Psoas muscle (tissue), 8 donors: Measurements from ENCODE around the gene VWA7. TPM values are rescaled to one million over a fixed set of nuclear protein-coding genes. Genes with fewer than 3 reads are reported as not detected.

ENCODE experiments used
- ATAC-seq, 4 donors: fragments of 200-7000 bp; cut with Tn5 transposase; one replicate each; pipeline ENCODE4 v1.9.1; 2020; ENCODE audit warnings: moderate library complexity in 3 of 4, mild to moderate bottlenecking in 2 of 4
- DNase-seq, 2 donors: peaks; one replicate each; pipeline ENCODE4 v3.0.0-alpha.2; 2020
- H3K27ac ChIP-seq: fragments of 200-600 bp; one replicate; pipeline ENCODE4 v1.8.0; 2022
- H3K27me3 ChIP-seq, 3 donors: fragments of 200-600 bp in 1 of 3; one replicate each; pipeline versions ENCODE4 v1.6.1 to v1.8.0; 2013 to 2022; ENCODE audit warnings: low read length in 2 of 3, mild to moderate bottlenecking in 2 of 3, moderate library complexity in 1 of 3; ENCODE audit not compliant: insufficient read depth in 3 of 3
- H3K36me3 ChIP-seq, 2 donors: fragments of 200-600 bp in 1 of 2; one replicate each; pipeline versions ENCODE4 v1.6.1 to v1.8.0; 2013 to 2022; ENCODE audit warnings: low read depth in 1 of 2, mild to moderate bottlenecking in 1 of 2, moderate library complexity in 1 of 2; ENCODE audit not compliant: insufficient read depth in 1 of 2
- H3K4me1 ChIP-seq: fragments of 200-600 bp; one replicate; pipeline ENCODE4 v1.8.0; 2022
- H3K4me3 ChIP-seq: fragments of 200-600 bp; one replicate; pipeline ENCODE4 v1.8.0; 2022; ENCODE audit warnings: mild to moderate bottlenecking
- H3K9me3 ChIP-seq: fragments of 200-600 bp; one replicate; pipeline ENCODE4 v1.8.0; 2022
- CTCF ChIP-seq: fragments of 200-600 bp; IDR thresholded peaks from one replicate; pipeline ENCODE4 v1.8.0; 2022; ENCODE audit warnings: antibody characterized with exemption
- WGBS, 3 donors: extraction: QIAGEN DNeasy Blood & Tissue Kit; methylation state at CpG; one replicate each; pipeline versions ENCODE4 v1.1.6 to v1.1.7; 2013; 5-methylcytosine and 5-hydroxymethylcytosine counted together
- intact Hi-C, 2 donors: fragments of 100-400 bp; cut with DNase I; formaldehyde crosslinking; loops; one replicate each; pipeline versions ENCODE4 v1.11.0 to v1.14.2; 2022
- polyA plus RNA-seq, 3 donors: library from polyadenylated mRNA; stranded (reverse); fragments of 200-250 nt; gene quantifications; one replicate each; pipeline ENCODE4 v1.2.3, GENCODE V29; 2013
- total RNA-seq, 4 donors: library from RNA; stranded (reverse); fragmentation: NEBNext Ultra II Directional in 2 of 4; extraction: Animal tissue kit (Norgen Biotek cat#: 25700) in 2 of 4; gene quantifications; one replicate each; pipeline versions ENCODE4 v1.2.1 to v1.2.4, GENCODE V29; 2021 to 2023
- donor health status: healthy with polysubstance abuse.
- donor health status: DM: no; HTN: no; CAD: no; lungs with moderate emphysema.
- donor health status: Bipolar disorder and iron deficiency.
- donor health status: healthy.
- donor health status: DM: yes; HTN: yes; CAD: no.
- donor health status: DM: no; HTN: no; CAD: no.
- donor health status: DM: no; HTN: no; CAD: no.
- donor health status: DM: yes; HTN: yes; CAD: no.

Gene VWA7
- total and polyA plus RNA-seq, 7 donors, result 0.76 to 8.0 (median 5.2) TPM

- H3K27me3 ChIP-seq, result no peaks in the 10 kb centered on the region
- no peaks in the 10 kb centered on the region for H3K36me3 ChIP-seq
- intact Hi-C loops, result no loop called here
- no peak overlapping the region for H3K4me3 ChIP-seq
- TF ChIP-seq CTCF, result no peak
- H3K4me1 ChIP-seq, result peaks cover 2% of the 10 kb centered on the region
- DNase-seq (no peak), ATAC-seq (no peak)
- H3K27ac ChIP-seq, result no peak overlapping the region
- 50 to 78% (median 65%) methylated on average over 1 of the region's 1 CpG for WGBS, 3 donors
- H3K9me3 ChIP-seq, result no peaks in the 10 kb centered on the region
These were observed 32.7 kb downstream of the VWA7 start for GRCh38 chr6:31744422-31744821.

DNA sequence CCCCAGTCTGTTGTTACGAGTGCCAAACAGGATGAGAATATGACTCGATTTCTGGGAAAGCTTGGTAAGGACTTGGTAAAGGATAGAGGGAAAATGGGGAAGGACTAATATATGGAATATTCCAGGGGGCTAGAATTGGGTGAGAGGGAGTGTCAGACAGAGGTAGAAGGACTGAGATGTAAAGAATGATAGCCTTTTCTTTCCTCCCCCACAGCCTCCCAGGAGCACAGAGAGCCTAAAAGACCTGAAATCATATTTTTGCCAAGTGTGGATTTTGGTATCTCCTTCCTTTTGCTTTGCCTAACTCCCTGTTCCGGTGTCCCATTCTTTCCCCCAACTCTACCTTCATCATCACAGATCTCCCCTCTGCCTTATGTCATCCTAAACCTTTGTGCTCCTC is 34.2 kb downstream of the VWA7 start:
- DNase-seq (no peak), ATAC-seq (no peak)
- H3K27ac ChIP-seq, result no peak overlapping the region
- TF ChIP-seq CTCF, result no peak
- intact Hi-C loops, result no loop called here
- no peaks in the 10 kb centered on the region for H3K36me3 ChIP-seq
- WGBS, 3 donors, result 85 to 91% (median 86%) methylated on average over 3 of the region's 3 CpGs
- H3K4me3 ChIP-seq, result no peak overlapping the region
- peaks cover 4% of the 10 kb centered on the region for H3K4me1 ChIP-seq
- H3K27me3 ChIP-seq, result no peaks in the 10 kb centered on the region
- H3K9me3 ChIP-seq, result no peaks in the 10 kb centered on the region

DNA sequence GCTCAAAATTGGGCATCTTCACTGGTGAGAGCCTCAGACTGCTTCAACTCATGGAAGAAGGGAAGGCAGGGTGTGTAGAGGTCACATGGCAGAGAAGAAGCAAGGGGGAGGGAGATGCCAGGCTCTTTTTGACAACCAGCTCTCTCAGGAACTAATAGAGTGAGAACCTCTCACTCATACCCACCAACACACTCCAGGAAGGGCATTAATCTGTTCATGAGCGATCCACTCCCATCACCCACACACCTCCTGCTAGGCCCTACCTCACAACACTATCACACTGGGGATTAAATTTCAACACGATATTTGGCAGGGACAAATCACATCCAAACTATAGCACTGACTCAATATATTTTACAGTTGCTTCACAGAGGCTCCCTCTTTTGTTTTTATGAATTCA is 35.3 kb downstream of the VWA7 start:
- WGBS, 3 donors, result 69 to 85% (median 73%) methylated on average over 2 of the region's 2 CpGs
- H3K27me3 ChIP-seq, result no peaks in the 10 kb centered on the region
- no peak overlapping the region for H3K4me3 ChIP-seq
- TF ChIP-seq CTCF, result no peak
- ATAC-seq (no peak), DNase-seq (no peak)
- no peak overlapping the region for H3K27ac ChIP-seq
- no peaks in the 10 kb centered on the region for H3K36me3 ChIP-seq
- no peaks in the 10 kb centered on the region for H3K9me3 ChIP-seq
- peaks cover 9% of the 10 kb centered on the region for H3K4me1 ChIP-seq
- intact Hi-C loops, result no loop called here

DNA sequence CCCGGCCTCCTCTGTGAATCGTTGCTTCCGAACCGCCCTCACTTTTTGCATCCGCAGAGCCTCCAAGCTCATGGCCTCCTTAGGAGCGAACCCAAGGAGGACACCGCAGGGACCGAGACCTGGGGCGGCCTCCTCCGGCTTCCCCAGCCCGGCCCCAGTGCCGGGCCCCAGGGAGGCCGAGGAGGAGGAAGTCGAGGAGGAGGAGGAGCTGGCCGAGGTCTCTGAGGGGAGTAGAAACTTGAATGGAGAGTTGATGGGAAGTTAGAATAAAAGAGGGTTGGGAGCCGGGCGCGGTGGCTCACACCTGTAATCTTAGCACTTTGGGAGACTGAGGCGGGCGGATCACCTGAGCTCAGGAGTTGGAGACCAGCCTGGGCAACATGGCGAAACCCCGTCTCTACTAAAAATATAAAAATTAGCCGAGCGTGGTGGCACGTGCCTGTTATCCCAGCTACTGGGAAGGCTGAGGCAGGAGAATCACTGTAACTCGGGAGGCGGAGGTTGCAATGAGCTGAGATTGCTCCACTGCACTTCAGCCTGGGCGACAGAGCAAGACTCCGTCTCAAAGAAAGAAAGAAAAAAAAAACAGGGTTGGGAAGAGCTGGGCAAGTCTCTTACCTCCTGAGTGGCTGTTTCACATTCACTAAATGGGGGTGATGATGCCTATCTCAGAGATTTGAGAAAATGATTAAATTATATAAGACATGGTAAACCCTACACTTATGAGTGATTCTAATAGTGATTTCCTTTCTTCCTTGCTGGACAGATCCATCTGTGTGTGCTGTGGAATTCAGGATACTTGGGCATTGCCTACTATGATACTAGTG is 36.5 kb downstream of the VWA7 start:
- peaks cover 14% of the 10 kb centered on the region for H3K4me1 ChIP-seq
- 20 to 22% (median 22%) methylated on average over 28 to 29 of the region's 29 CpGs for WGBS, 3 donors
- DNase-seq (no peak), ATAC-seq (no peak)
- H3K27me3 ChIP-seq, result no peaks in the 10 kb centered on the region
- peak overlapping the region; percentile 74 for H3K4me3 ChIP-seq
- no peaks in the 10 kb centered on the region for H3K36me3 ChIP-seq
- intact Hi-C loops, result no loop called here
- H3K9me3 ChIP-seq, result no peaks in the 10 kb centered on the region
- TF ChIP-seq CTCF, result no peak
- no peak overlapping the region for H3K27ac ChIP-seq
